Left ventricle myocardium inferior (tissue), 1 donor: Measurements from ENCODE around the gene PROSER3. TPM values are rescaled to one million over a fixed set of nuclear protein-coding genes. Genes with fewer than 3 reads are reported as not detected.

Experiments
- DNase-seq: peaks from one replicate; pipeline ENCODE4 v3.0.0-alpha.2; 2020
- H3K27ac ChIP-seq: fragments of 200-600 bp; replicated peaks from 2 replicates; pipeline ENCODE4 v1.8.0; 2021
- H3K27me3 ChIP-seq: fragments of 200-600 bp; 2 replicates; pipeline ENCODE4 v1.8.0; 2021; ENCODE audit warnings: low read depth
- H3K36me3 ChIP-seq: fragments of 200-600 bp; 2 replicates; pipeline ENCODE4 v1.8.0; 2021
- H3K4me1 ChIP-seq: fragments of 200-600 bp; 2 replicates; pipeline ENCODE4 v1.8.0; 2021
- H3K4me3 ChIP-seq: fragments of 200-600 bp; 2 replicates; pipeline ENCODE4 v1.8.0; 2021; ENCODE audit warnings: mild to moderate bottlenecking, moderate library complexity
- H3K9me3 ChIP-seq: fragments of 200-600 bp; replicated peaks from 2 replicates; pipeline ENCODE4 v1.8.0; 2021
- intact Hi-C: fragments of 100-400 bp; cut with micrococcal nuclease; formaldehyde crosslinking; loops from one replicate; pipeline ENCODE4 v1.11.0; 2022
- total RNA-seq: library from RNA; stranded (reverse); fragmentation: NEBNext Ultra II Directional; extraction: Animal tissue kit (Norgen Biotek cat#: 25700); gene quantifications from one replicate; pipeline ENCODE4 v1.2.1, GENCODE V29; 2021
- TF ChIP-seq, protein P1 (sequence below): fragments of 200-600 bp; IDR thresholded peaks from 2 replicates; pipeline ENCODE4 v1.8.0; 2021; ENCODE audit warnings: antibody characterized with exemption, mild to moderate bottlenecking, borderline replicate concordance
- donor health status: DM: no; HTN: yes; CAD: no; lungs with severe emphysema.

The PROSER3 gene
- total RNA-seq, 1 donor from 2014 or later: 4.8 TPM

- H3K4me3 ChIP-seq: peak within 1 kb of the TSS; percentile 100
- H3K36me3 ChIP-seq: peaks cover 20% of the 10 kb centered on the region
- DNase-seq: peak; percentile 80
- H3K27me3 ChIP-seq: no peaks in the 10 kb centered on the region
- H3K27ac ChIP-seq: peak within 1 kb of the TSS; percentile 99
- H3K9me3 ChIP-seq: no peaks in the 10 kb centered on the region
- intact Hi-C loops: no loop called here
- peaks cover 62% of the 10 kb centered on the region for H3K4me1 ChIP-seq
- TF ChIP-seq, protein P1, sequence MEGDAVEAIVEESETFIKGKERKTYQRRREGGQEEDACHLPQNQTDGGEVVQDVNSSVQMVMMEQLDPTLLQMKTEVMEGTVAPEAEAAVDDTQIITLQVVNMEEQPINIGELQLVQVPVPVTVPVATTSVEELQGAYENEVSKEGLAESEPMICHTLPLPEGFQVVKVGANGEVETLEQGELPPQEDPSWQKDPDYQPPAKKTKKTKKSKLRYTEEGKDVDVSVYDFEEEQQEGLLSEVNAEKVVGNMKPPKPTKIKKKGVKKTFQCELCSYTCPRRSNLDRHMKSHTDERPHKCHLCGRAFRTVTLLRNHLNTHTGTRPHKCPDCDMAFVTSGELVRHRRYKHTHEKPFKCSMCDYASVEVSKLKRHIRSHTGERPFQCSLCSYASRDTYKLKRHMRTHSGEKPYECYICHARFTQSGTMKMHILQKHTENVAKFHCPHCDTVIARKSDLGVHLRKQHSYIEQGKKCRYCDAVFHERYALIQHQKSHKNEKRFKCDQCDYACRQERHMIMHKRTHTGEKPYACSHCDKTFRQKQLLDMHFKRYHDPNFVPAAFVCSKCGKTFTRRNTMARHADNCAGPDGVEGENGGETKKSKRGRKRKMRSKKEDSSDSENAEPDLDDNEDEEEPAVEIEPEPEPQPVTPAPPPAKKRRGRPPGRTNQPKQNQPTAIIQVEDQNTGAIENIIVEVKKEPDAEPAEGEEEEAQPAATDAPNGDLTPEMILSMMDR: no peak
These were observed 1.4 kb upstream of the PROSER3 start, which contains the start of gene HSPB6 for GRCh38 chr19:35756377-35757230. TSS of gene HSPB6 (minus strand) at chr19:35757029. CDS start at chr19:35757008, 21 bp downstream.

DNA sequence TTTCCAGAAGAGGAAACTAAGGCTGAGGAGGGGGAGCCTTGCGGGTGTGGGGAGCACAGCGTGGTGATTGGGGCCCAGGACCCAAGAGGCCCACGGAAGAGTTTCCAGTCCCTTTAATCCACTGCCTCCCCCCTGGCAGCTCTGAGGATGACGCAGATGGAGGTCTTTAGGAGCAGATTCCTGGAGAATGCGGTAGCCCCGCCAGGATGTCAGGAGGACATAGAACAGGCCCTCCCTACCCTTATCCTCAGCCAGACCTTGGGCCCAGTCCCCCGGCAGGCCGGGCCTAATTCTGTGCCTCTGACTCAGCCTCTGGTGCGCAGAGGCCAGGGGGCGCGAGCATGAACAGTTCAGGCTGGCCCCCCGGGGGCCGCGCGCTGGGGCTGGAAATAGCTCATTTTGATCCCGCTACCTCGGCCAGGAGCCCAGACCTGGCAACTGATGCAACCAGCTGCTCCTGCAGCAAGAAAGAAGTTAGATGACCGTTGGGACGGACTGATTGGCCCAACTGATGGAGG is 686 bp upstream of the PROSER3 start:
- TF ChIP-seq, protein P1: no peak
- intact Hi-C loops: no loop called here
- peak; percentile 87 for DNase-seq
- no peaks in the 10 kb centered on the region for H3K9me3 ChIP-seq
- H3K27ac ChIP-seq: peak overlapping the region; percentile 99
- peaks cover 56% of the 10 kb centered on the region for H3K4me1 ChIP-seq
- peaks cover 24% of the 10 kb centered on the region for H3K36me3 ChIP-seq
- H3K4me3 ChIP-seq: peak overlapping the region; percentile 100
- no peaks in the 10 kb centered on the region for H3K27me3 ChIP-seq

DNA sequence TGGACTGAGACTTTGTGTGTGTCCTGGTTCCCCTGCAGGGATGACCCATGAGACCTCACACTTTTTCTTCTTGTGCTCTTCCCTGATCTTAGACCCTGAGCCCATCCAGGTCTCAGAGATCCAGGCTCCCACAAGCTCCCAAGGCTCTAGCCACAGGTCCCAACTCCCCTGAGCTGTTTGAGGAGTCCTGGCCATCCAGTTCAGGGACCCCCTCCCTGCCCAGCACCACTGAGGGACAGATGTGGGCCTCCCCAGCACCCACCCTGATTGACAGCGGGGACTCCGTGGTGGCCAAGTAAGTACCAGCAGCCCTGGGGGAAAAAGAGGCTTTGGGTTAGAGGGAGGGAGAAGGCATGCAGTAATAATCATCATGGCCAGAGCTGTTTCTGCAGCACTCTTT is 1.7 kb downstream of the PROSER3 start:
- Histone ChIP-seq H3K27ac (no peak overlapping the region), H3K27me3 (no peaks in the 10 kb centered on the region), H3K4me3 (no peak overlapping the region), H3K36me3 (peaks cover 31% of the 10 kb centered on the region), H3K4me1 (peaks cover 54% of the 10 kb centered on the region), H3K9me3 (no peaks in the 10 kb centered on the region)
- intact Hi-C loops: no loop called here
- TF ChIP-seq, protein P1: no peak
- no peak for DNase-seq

GRCh38 chr19:35760711-35761349 is 2.9 kb downstream of the PROSER3 start:
- no peaks in the 10 kb centered on the region for H3K9me3 ChIP-seq
- peaks cover 43% of the 10 kb centered on the region for H3K4me1 ChIP-seq
- intact Hi-C loops: no loop called here
- peaks cover 41% of the 10 kb centered on the region for H3K36me3 ChIP-seq
- no peak for DNase-seq
- H3K27ac ChIP-seq: no peak overlapping the region
- H3K4me3 ChIP-seq: no peak overlapping the region
- TF ChIP-seq, protein P1: no peak
- no peaks in the 10 kb centered on the region for H3K27me3 ChIP-seq

DNA sequence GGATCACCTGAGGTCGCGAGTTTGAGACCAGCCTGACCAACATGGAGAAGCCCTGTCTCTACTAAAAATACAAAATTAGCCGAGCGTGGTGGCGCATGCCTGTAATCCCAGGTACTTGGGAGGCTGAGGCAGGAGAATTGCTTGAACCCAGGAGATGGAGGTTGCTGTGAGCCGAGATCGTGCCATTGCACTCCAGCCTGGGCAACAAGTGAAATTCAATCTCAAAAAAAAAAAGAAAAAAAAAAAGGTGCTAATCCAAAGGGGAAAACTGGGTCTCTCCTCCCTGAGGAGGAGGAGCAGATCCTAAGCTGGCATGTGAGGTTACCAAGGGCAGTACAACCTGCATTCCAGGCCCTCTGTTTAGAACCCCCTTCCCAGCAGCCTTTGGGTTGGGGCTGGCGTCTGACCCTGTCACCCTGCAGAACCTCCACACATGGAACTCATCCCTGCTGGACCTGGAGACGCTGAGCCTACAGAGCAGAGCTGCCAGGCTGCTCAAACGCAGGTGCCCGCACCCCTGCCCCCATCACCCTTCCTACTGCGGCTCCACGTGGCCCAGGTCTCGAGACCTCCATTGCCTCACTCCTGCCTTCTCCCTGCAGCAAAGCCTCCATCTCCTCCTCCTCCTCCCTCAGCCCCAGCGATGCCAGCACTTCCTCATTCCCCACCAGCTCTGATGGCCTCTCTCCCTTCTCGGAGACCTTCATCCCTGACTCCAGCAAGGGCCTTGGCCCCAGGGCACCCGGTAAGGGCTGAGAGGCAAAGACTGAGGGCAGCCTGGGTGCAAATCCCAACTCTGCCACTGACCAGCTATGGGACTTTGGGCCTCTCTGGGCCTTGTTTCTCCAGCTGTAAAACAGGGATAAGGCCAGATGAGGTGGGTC is 6.7 kb downstream of the PROSER3 start:
- Histone ChIP-seq H3K36me3 (peaks cover 41% of the 10 kb centered on the region), H3K27ac (no peak overlapping the region), H3K27me3 (no peaks in the 10 kb centered on the region), H3K4me1 (peaks cover 18% of the 10 kb centered on the region), H3K9me3 (no peaks in the 10 kb centered on the region), H3K4me3 (no peak overlapping the region)
- intact Hi-C loops: no loop called here
- TF ChIP-seq, protein P1: no peak
- DNase-seq: no peak
